HG03565 (cell line): ENCODE results near the gene DMKN.

Experiments used
- ATAC-seq: cut with Tn5 transposase; IDR thresholded peaks from one replicate; pipeline ENCODE4 v1.9.1; 2021; ENCODE audit warnings: mild to moderate bottlenecking, moderate library complexity; ENCODE audit not compliant: unreplicated experiment

Gene DMKN

DNA sequence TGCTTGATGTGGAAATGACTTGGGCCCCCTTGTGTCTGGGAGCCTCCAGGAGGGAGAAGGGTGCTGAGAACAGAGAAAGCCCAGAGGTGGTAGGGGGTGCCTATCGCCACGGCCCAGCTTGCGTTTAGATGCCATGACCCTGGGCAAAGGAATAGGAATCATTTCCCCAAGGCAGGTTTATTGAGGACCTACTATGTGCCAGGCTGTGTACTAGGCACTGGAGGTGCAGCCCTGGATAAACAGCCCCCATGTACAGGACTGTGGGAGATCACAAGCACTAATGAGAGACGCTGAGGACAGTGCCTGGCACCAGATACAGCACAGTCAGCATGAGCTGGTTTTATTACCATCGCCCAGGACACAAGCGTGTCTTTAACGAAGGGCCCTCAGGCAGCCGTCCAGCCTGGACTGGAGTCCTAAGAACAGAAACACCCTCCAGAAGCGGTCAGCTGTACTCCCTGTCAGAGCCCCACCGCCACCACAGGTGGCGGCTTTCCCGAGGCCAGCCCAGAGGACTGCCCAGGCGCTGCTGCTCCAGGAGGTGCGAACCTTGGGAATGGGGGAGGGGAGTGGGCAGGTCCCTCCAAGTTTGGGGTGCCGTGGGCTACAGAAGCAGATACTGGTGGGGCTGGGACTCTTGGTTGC is 36.6 kb upstream of the DMKN start:
- ATAC-seq, result no peak

DNA sequence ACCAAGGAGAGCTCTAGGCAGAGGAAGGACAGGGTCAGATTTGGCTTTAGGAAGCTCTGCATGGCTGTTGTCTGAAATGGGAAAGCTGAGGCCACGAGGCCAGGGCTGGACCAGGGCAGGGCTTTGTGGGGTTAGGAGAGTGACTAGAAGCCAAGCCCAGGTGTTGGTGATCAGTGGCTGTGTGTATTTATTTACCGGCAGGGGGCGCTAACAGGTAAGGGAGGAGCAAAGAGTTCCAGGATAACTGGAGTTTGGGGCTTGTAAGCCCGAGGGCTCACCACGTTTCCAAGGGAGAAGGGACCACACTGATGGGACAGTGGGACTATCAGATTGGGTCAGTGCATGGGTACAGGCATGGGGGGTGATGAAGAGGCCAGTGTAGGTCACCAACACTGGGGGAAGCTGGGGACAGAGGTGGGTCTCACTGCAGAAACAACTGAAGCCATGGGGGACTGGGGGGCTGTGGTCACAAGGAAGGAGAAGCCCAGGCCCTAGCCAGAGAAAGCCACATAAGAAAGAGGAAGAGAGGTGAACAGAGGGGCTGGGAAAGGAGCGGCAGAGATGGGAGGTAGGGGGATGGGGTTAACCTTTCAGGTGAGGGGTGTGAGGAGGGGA is 35.8 kb upstream of the DMKN start:
- no peak for ATAC-seq

DNA sequence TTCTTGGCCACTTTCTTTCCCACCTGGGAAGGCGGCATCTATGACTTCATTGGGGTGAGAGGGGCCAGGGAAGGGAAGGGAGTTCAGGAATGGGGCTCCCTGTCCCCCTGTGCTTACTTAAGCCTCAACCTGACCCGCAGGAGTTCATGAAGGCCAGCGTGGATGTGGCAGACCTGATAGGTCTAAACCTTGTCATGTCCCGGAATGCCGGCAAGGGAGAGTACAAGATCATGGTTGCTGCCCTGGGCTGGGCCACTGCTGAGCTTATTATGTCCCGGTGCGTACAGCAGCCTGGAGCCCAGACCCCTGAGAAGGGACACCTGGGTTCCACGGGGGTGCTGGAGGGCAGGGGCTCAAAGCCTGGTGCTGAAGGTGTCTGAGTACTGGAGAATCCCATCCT is 33.1 kb upstream of the DMKN start:
- ATAC-seq, result no peak

DNA sequence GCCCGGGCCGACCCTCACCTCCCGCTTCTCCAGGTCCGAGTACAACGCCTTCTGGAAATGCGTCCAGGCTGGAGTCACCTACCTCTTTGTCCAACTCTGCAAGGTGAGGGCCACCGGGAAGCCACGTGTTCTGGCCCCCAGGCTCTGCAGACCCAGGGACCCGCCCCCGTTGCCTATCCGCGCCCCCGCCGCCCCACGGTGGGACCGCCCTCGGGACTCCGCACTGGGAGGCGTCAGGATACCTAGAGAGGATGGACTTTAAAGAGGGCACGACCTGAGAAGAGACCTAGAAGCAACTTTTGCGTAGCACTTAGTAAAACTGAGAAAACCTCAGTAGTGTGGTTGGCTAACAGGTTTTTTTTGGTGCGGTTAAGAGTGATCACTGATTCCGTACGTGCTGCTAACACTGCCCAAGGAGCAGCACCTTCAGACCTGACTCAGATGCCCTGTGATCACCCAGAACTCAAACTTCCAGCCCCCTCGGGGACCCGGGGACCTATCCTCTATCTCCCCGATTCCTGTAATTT is 32.5 kb upstream of the DMKN start:
- peak; percentile 29 for ATAC-seq

DNA sequence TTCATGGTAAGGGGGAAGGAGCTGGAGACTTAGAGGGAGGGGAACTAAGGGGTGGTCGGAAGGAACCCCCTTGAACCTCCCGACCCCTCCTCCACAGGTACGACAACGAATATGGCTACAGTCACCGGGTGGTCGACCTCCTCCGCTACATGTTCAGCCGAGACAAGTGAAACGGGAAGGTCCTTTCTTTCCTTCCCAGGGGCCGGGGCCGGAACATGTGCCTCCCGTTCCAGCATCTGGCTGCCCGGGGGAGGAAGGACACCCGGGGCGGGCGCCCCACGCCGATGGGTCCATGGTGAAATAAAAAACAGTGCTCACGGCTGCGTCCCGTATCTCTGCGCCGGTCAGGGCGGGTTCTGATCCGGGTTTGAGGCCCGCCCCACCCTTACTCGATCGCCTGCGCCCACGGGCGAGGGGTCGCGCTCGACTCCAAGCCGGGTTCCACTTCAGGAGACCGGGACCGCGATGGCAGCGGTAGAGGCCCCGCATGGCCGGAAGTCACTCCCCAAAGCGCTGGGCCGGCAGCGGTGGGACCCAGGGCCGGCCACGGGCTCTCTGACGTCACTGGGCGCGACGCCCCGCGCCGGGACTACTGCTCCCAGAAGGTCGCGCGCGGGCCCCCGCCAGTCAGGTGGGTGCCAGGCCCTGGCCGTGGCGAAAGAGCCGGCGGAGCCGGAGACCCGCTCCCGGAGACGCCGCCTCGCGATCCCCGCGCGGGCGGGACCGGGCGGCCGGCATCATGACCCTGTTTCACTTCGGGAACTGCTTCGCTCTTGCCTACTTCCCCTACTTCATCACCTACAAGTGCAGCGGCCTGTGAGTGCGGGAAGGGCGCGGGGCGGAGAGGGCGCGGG is 31.8 kb upstream of the DMKN start, which contains the start of gene TMEM147:
TMEM147 (plus strand) TSS at position 626 of the 854 bp plus-strand sequence; CDS start at position 740, 114 bp downstream.
- peak; percentile 75 for ATAC-seq

DNA sequence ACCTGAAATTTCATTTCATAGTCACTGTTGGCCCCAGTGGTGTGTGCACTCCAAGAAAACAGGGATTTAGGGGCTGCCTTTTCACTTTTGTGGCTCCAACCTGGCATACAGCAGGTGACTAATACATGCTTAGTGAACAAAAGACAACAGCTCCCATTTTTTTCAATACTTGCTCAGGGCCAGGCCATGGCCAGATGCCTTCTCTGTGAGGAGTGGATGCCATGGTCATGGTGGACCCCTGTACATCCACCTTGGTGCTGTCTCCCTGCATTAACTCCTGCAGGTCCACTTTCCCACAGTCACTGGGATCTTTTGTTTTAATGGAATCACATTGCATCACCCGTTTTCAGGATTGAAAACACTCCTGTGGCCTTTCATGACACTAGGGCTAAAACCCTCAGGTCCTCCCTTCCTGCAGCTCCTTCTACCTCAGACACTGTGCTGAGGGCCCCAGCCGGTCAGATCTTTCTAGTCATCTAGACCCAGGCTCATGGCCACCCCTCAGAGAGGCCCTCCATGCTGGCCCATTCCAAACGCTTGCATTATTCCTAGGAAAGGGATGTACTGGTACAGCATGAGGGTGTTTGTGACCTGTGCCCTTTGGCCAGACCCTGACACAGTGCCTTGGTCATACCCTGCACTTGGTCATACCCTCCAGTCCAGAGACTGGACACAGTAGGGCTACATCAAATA is 30.8 kb upstream of the DMKN start:
- no peak for ATAC-seq

DNA sequence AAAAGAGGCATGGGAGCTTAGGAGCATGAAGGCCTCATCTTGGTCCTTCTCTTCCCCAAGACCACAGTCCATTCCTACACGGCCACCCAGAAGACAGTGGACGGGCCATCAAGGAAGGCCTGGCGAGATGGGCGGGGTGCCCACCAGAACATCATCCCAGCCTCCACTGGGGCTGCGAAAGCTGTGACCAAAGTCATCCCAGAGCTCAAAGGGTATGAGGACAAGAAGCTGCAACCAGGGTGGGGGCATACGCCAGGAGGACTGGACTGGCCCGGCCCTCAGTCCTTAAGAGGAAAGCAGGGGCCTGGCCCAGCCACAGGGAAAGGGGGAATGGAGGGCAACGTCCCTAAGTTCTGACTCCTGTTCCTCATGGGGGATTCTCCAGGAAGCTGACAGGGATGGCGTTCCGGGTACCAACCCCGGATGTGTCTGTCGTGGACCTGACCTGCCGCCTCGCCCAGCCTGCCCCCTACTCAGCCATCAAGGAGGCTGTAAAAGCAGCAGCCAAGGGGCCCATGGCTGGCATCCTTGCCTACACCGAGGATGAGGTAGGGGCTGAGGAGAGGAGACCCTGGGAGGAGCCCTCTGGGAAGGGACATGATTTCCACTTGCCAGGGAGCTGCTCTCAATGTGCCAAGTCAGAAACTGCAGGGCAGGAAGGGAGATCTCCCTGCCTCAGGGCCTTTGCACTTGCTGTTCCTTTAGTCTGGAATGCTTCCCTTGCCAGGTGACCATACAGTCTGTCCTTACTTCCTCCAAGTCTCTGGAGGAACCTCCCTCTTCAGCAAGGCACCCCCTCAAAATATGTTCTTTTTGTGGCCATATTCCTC is 30.0 kb upstream of the DMKN start:
- ATAC-seq, result no peak

DNA sequence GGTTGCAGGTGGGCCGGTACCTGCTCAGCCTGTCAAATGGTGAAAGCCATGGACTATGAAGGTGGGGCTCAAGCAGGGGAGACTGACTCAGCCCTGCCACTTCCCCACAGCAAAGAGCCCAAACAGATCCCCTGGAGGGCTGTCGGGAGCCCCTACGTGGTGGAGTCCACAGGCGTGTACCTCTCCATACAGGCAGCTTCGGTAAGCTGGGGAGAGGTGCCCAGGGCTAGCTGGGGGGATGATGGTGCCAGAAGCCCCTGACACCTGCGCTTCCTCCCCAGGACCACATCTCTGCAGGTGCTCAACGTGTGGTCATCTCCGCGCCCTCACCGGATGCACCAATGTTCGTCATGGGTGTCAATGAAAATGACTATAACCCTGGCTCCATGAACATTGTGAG is 28.8 kb upstream of the DMKN start:
- ATAC-seq, result no peak

DNA sequence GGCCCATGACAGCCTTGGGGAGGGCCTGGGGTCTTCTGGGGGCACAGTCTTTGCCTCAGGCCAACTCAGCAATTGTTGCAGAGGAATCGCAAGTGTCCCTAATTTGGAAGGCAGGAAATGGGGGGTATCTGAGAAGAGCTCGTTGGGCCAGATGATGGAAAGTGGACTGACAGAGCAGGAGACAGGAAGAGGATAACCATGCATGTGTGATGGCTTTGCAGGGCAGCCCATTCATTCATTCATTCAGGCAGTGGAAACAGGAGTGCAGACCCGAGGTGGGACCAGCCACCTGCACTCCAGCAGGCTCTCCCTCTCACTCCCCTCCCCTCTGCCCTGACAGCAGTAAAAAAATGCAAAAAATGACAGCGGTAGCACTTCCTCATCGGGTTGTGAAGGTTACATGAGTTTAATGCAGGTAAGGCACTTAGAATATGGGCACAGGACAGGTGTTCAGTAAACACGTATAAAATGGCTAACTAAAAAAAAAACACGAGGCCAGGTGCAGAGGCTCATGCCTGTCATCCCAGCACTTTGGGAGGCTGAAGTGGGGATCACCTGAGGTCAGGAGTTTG is 27.0 kb upstream of the DMKN start:
- no peak for ATAC-seq

DNA sequence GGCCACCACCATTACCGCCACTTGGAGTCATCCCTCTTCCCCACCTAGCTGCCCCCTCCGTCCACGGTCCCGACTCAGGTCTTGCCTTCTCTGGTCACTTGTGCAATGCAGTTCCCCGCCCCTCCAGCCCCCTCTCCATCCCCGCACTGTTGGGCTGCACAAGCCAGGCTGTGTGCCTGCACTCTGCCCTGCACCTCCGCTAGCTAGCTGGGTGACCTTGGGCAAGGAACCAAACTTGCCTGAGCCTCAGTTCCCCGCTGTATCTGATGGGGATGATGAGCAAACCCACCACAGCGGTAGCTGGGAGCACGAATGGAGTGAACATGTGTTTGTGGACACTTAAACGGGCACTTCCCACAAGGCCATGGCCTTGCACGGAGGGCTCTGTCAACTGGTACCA is 26.4 kb upstream of the DMKN start:
- no peak for ATAC-seq

DNA sequence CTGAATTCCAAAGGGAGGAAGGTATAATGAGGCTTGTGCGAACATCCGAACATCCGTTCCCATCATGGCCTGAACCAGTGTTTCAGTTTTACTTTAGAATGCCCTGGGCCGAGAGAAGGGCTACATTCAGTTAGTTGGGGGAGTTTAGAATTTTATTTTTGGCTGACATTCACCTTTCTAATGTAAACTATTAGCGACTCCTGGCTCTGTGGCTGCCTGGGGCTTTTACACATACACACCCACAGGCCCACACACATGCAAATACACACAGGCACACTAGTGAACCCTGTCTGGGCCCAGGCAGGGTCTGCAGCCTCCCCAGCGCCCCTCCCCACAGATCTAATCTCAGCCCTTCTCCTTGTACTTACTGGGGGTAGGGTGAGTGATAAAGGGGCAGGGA is 25.9 kb upstream of the DMKN start:
- no peak for ATAC-seq

DNA sequence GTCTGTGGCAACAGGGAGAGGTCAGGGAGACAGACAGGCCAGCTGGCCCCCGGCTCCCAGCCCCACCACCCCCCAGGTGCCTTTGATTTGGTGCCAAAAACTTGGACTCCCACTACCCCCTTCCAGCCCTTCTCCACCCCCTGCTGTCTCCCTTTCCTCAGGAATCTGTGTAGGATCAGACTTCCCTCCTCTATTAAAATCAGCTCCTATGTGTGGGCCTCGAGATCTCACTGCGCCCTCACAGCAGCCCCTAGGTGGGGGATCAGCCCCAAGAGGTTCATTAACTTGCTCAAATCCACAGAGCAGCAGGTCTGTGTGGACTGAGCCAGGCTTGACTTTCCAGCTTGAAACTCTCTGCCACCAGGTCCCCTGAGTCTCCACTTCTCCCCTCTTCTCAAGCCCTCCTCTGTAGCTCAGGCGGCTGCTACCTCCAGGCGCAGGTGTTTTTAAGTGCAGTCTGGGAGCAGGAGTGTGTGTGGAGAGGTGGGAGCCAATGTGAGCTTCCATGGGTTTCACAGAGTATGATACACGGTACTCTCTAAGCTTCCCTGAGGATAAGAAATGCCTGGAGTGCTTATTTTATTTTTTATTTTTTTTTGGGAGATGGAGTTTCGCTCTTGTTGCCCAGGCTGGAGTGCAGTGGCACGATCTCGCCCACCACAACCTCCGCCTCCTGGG is 21.5 kb upstream of the DMKN start:
- ATAC-seq, result no peak

DNA sequence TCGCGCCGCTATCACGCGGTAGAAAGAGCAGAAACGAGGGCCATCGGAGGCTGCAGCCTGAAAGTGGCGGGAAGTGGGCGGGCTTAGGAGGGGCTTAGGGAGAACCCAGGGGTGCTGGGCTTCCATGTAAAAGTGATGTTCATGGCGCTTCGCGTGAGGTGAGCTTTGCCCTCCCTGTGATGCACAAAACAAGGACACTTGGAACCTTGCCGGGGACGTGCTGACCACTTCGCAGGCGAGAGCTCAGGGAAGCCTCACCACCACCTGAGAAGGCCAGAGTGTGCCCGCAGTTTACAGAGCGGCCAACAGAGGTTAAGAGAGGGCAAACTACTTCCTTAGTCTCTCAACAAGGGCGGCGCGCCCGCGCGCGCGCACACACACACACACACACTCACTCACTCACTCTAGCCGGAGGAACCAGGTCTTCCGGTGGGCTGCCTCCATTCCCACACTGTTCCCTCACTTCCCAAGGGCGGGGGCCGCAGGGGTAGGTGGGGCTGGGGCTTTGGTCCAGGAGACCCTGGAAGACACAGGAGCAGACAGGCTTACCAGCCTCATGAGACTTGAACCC is 20.5 kb upstream of the DMKN start:
- ATAC-seq, result no peak

DNA sequence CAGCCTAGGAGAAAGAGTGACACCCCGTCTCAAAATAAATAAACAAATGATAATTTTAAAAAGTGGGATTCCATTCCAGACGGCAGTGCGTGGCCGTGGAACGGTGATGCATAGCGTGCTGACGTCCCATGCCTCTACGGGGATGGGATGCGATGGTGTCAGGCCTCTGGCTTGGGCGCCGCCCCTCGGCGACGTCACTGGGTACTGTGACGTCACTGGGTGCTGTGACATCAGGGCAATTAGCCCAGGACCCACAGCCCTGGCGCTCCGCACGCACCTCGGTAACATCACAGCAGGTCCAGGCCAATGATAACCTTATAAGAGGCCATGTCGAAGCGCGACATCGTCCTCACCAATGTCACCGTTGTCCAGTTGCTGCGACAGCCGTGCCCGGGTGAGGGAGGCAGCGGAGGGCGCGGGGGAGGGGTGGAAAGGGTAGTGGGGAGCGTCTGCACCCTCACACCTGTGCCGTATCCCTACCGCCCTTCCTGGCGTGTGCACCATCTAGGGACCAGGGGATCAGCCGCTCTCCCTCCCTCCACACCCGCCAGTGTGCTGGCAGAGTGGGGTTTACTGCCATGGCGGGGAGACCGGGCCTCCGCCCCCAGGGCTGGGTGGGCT is 19.9 kb upstream of the DMKN start, which contains the start of gene GAPDHS:
GAPDHS (plus strand) TSS at position 256 of the 621 bp plus-strand sequence; CDS start at position 328, 72 bp downstream.
- no peak for ATAC-seq

DNA sequence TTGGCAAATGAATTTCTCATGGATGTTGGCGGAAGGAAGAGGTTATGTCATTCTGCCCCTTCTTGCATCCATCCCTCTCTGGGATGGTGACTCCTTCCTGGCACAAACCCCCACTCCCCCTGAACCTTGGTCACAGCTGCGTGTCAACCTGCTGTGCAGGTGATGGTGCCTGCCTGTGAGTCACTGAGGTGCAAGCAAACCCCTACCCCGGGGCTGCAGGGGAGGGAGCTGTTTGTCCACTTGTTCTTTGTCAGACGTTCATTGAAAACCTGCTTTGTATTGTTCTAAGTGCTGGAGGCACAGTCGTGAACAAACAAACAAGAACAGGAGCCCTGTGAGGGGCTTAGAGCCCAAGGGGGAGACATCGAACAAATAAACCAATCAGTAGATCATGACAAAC is 17.8 kb upstream of the DMKN start:
- ATAC-seq, result no peak

DNA sequence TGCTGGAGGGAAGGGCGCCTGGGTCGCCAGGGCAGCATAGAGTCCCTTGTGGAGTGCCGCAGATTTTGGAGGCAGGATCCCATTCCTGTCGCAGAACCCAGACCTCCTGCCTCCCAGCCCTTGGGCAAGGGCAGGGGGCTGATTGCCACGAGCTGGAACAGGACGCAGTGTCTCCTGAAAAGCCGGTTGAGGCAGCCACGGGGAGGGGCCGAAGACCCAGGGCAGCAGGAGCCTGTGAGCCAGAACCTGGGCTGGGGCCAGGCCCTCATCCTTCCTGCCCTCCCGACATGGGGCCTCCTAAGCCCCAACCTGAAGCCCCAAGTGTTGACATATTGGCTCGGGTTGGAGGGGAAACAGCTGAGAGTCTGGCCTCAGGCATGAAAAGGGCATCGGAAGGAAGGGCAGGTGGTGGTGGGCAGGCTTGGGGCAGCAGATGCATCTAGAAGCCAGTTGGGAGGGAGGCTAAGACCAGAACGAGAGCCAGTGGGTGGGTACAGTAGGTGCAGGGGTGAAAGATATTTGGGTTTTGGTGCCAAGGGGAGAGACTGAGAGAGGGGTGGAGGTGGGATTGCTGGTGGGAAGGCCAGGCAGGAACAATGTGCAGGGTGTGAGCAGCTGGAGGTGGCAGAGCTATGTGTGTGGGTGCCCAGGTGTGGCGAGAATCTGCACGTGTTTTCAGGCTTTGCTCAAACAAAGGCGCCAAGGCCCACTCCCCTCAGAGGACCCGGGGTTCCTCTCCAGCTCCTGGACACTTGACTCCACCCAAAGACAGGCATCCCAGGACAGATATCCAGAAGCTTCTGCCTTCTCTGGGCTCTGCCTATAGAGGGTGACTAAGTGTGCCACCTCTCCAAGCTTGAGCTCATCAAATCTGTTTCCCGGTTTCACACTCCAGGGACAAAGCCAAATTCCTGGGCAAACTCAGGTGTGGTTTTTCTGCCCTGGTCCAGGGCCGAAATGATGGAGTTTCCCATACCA is 16.1 kb upstream of the DMKN start:
- no peak for ATAC-seq
